HCT116 (cell line): ENCODE results near the gene PCED1A. TPM values are rescaled to one million over a fixed set of nuclear protein-coding genes. Genes with fewer than 3 reads are reported as not detected.

Experiments
- ATAC-seq: fragments of 200-7000 bp; cut with Tn5 transposase; 2 replicates; pipeline ENCODE4 v1.9.1; 2020; ENCODE audit warnings: mild to moderate bottlenecking, moderate library complexity
- BruUV-seq: library from RNA; stranded (reverse); fragments of 400-500 nt; replicated peaks from 2 replicates; lab custom pipeline; 2021; lab: Mats Ljungman, UMichigan
- CTCF ChIA-PET: fragments of 300-600 bp; sonication (Branson Sonifier 250); formaldehyde crosslinking; loops from one replicate; lab custom pipeline; 2021; ENCODE audit warnings: antibody characterized with exemption; lab: Charles Lee
- POLR2A ChIA-PET: fragments of 300-600, 350-600 bp; sonication (Branson Sonifier 250); formaldehyde crosslinking; loops from one replicate; lab custom pipeline; 2021; ENCODE audit warnings: antibody characterized with exemption; lab: Charles Lee
- RAD21 ChIA-PET, 2 experiments: fragments of 300-600 bp; sonication (Branson Sonifier 250); formaldehyde crosslinking; loops; one replicate each; lab custom pipeline; 2023; ENCODE audit warnings: low total read pairs in 2 of 2; ENCODE audit not compliant: uncharacterized antibody in 2 of 2, unreplicated experiment in 2 of 2, low non-redundant PET in 1 of 2; lab: Charles Lee
- DNase-seq: peaks from one replicate; pipeline ENCODE4 v3.0.0-alpha.2; 2010; ENCODE audit warnings: low read depth, low spot score
- H2AFZ ChIP-seq: fragments of 200-600 bp; shearing (Covaris generic), sonication (generic); 2 replicates; pipeline ENCODE4 v1.6.1; 2017; ENCODE audit warnings: low read depth, mixed run types, mixed read lengths, antibody characterized with exemption, low read length; ENCODE audit not compliant: poor library complexity, severe bottlenecking
- H3K27ac ChIP-seq: 2 replicates; pipeline ENCODE4 v1.5.1; 2012; ENCODE audit warnings: low read depth, low read length
- H3K27me3 ChIP-seq: fragments of 200-600 bp; sonication (generic); 2 replicates; pipeline ENCODE4 v1.6.1; 2016; ENCODE audit warnings: mixed run types, low read length, mixed read lengths; ENCODE audit not compliant: insufficient read depth
- H3K36me3 ChIP-seq, 2 experiments: fragments of 200-500 bp in 1 of 2; fragments of 200-600 bp in 1 of 2; sonication (Bioruptor generic) in 1 of 2; sonication (generic) in 1 of 2; 2 replicates each; pipeline versions ENCODE4 v1.5.1 to v1.6.1; 2014 to 2016; ENCODE audit warnings: low read length in 2 of 2, inconsistent platforms in 1 of 2, mixed read lengths in 1 of 2, mixed run types in 1 of 2; ENCODE audit not compliant: insufficient read depth in 2 of 2, control insufficient read depth in 1 of 2
- H3K4me1 ChIP-seq, 2 experiments: fragments of 200-600 bp in 1 of 2; sonication (generic) in 1 of 2; 2 replicates each; pipeline versions ENCODE4 v1.5.1 to v1.6.1; 2012 to 2017; ENCODE audit warnings: low read length in 2 of 2, inconsistent platforms in 1 of 2, mild to moderate bottlenecking in 1 of 2, mixed read lengths in 1 of 2, mixed run types in 1 of 2, moderate library complexity in 1 of 2; ENCODE audit not compliant: insufficient read depth in 2 of 2, control insufficient read depth in 1 of 2
- H3K4me2 ChIP-seq: fragments of 200-600 bp; sonication (generic); 2 replicates; pipeline ENCODE4 v1.6.1; 2017; ENCODE audit warnings: mixed run types, low read length, mixed read lengths
- H3K4me3 ChIP-seq, 2 experiments: fragments of 200-600 bp in 1 of 2; sonication (generic) in 1 of 2; replicated peaks in 1 of 2; 2 replicates each; pipeline ENCODE4 v1.5.1; 2011 to 2016; ENCODE audit warnings: low read length in 2 of 2, control low read depth in 1 of 2, low read depth in 1 of 2, mild to moderate bottlenecking in 1 of 2, mixed read lengths in 1 of 2, mixed run types in 1 of 2
- H3K79me2 ChIP-seq: fragments of 200-600 bp; sonication (generic); 2 replicates; pipeline ENCODE4 v1.6.1; 2017; ENCODE audit warnings: mild to moderate bottlenecking, mixed run types, low read length, moderate library complexity, mixed read lengths; ENCODE audit not compliant: insufficient read depth
- H3K9ac ChIP-seq: fragments of 200-600 bp; sonication (generic); 2 replicates; pipeline ENCODE4 v1.6.1; 2016; ENCODE audit warnings: low read length, mixed read lengths
- H3K9me2 ChIP-seq: fragments of 200-600 bp; sonication (generic), shearing (Covaris generic); 2 replicates; pipeline ENCODE4 v1.6.1; 2017; ENCODE audit warnings: mixed run types, mild to moderate bottlenecking, moderate library complexity; ENCODE audit not compliant: insufficient read depth
- H3K9me3 ChIP-seq, 2 experiments: fragments of 200-500 bp in 1 of 2; fragments of 200-600 bp in 1 of 2; sonication (Bioruptor generic) in 1 of 2; sonication (generic) in 1 of 2; 2 replicates each; pipeline ENCODE4 v1.6.1; 2014 to 2017; ENCODE audit warnings: low read length in 2 of 2, mixed read lengths in 2 of 2, inconsistent platforms in 1 of 2, low read depth in 1 of 2, mild to moderate bottlenecking in 1 of 2, mixed run types in 1 of 2, moderate library complexity in 1 of 2; ENCODE audit not compliant: control insufficient read depth in 1 of 2, insufficient read depth in 1 of 2
- H4K20me1 ChIP-seq: fragments of 200-600 bp; sonication (generic), shearing (Covaris generic); 2 replicates; pipeline ENCODE4 v1.6.1; 2017; ENCODE audit warnings: mixed run types, mild to moderate bottlenecking, moderate library complexity; ENCODE audit not compliant: insufficient read depth
- CBX3 ChIP-seq: IDR thresholded peaks from 2 replicates; pipeline ENCODE4 v1.6.1; 2012; ENCODE audit warnings: low read depth
- FOSL1 ChIP-seq: IDR thresholded peaks from 2 replicates; pipeline ENCODE4 v1.6.1; 2012; ENCODE audit warnings: low read depth
- JUND ChIP-seq: IDR thresholded peaks from 2 replicates; pipeline ENCODE4 v1.6.1; 2012
- POLR2AphosphoS5 ChIP-seq: IDR thresholded peaks from 2 replicates; pipeline ENCODE4 v1.6.1; 2011; ENCODE audit warnings: mild to moderate bottlenecking, low read depth, low read length, moderate library complexity
- RAD21 ChIP-seq: IDR thresholded peaks from 2 replicates; pipeline ENCODE4 v1.6.1; 2012; ENCODE audit warnings: low read depth, mild to moderate bottlenecking
- ZNF274 ChIP-seq: fragments of 200-500 bp; sonication (Bioruptor generic); IDR thresholded peaks from 2 replicates; pipeline ENCODE4 v1.6.1; 2014; ENCODE audit warnings: mild to moderate bottlenecking, low read depth, low read length, inconsistent platforms
- intact Hi-C: fragments of 100-400 bp; cut with micrococcal nuclease; formaldehyde crosslinking; loops from 2 replicates; pipeline ENCODE4 v1.10.0; 2022
- total RNA-seq: library from RNA; stranded (reverse); gene quantifications from one replicate; pipeline ENCODE4 v1.2.1, GENCODE V29; 2021; ENCODE audit not compliant: unreplicated experiment
- TF ChIP-seq, protein P1 (sequence below), 3 experiments: fragments of 200-600 bp in 1 of 3; sonication (generic) in 1 of 3; IDR thresholded peaks in 2 of 3; conservative IDR thresholded peaks in 1 of 3; 2 replicates each; pipeline ENCODE4 v1.5.1; 2012 to 2017; ENCODE audit warnings: low read depth in 2 of 3, low read length in 2 of 3, antibody characterized with exemption in 1 of 3, borderline replicate concordance in 1 of 3, control low read depth in 1 of 3, mild to moderate bottlenecking in 1 of 3, mixed read lengths in 1 of 3, mixed run types in 1 of 3, moderate library complexity in 1 of 3; ENCODE audit not compliant: insufficient read depth in 1 of 3

PCED1A gene
- total RNA-seq, 1 experiment from 2014 or later = 31.8 TPM

DNA sequence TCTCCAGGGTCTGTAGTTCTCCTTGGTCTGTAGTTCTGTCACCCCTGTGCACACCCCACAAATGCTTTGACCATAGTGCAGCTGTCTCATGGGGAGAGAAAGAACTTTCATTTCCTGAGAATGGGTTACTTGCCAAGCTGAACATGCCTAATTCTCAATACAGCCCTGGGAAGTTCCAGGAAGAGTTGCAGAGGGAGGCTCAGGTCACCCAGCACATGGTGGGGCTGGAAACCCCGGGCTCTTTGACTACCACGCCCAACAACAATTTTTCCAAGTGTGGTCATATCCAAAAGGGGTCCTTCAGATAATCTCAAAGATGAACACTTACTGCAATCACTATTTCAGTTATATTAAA, 30.6 kb upstream of the PCED1A start:
- no peaks in the 10 kb centered on the region for H3K9me3 ChIP-seq
- no peak overlapping the region; a peak in 1 of 4 replicates for H3K4me3 ChIP-seq
- BruUV-seq = no TSS peak
- TF ChIP-seq ZNF274 = no peak
- TF ChIP-seq POLR2AphosphoS5 = no peak
- TF ChIP-seq, all 23 proteins: peak for 0
- ATAC-seq (no peak), DNase-seq (no peak)
- ChIA-PET RAD21 (no interaction called here), POLR2A (no interaction called here), CTCF (no interaction called here)
- peak overlapping the region; percentile 67 for H3K4me2 ChIP-seq
- H4K20me1 ChIP-seq = no peaks in the 10 kb centered on the region
- H3K79me2 ChIP-seq = peaks cover 25% of the 10 kb centered on the region
- H2AFZ ChIP-seq = no peak overlapping the region
- no peaks in the 10 kb centered on the region for H3K27me3 ChIP-seq
- no peaks in the 10 kb centered on the region for H3K36me3 ChIP-seq
- intact Hi-C loops = no loop called here
- H3K4me1 ChIP-seq = peaks cover 21 to 50% of the 10 kb centered on the region in 2 experiments
- peak overlapping the region; percentile 41 for H3K27ac ChIP-seq
- H3K9ac ChIP-seq = peak overlapping the region; percentile 29; the same call in 1 of the 2 replicates
- no peaks in the 10 kb centered on the region for H3K9me2 ChIP-seq

DNA sequence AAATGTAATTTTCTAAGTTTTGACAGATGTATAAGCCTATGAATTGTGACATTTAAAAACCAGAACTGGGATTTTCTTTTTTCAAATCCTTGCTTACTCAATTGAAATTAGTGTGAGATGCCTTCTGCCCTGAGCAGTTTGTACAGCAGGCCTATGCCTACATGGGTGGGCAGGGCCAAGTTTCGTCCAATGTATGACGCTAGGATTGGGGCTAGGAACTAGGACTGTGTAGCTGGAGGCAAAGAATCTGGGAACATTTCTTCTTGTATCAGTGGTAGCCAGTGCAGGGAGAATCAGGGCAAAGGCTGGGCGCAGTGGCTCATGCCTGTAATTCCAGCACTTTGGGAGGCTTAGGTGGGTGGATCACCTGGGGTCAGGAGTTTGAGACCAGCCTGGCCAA, 28.9 kb upstream of the PCED1A start:
- intact Hi-C loops = no loop called here
- no peak for ATAC-seq
- ChIA-PET RAD21 (no interaction called here), POLR2A (no interaction called here), CTCF (no interaction called here)
- Histone ChIP-seq H3K9me2 (no peaks in the 10 kb centered on the region), H3K27me3 (no peaks in the 10 kb centered on the region), H3K4me2 (no peak overlapping the region), H3K9ac (no peak overlapping the region), H2AFZ (no peak overlapping the region), H3K27ac (no peak overlapping the region), H3K79me2 (peaks cover 8% of the 10 kb centered on the region), H3K4me3 (no peak overlapping the region), H4K20me1 (no peaks in the 10 kb centered on the region), H3K4me1 (peaks cover 18 to 43% of the 10 kb centered on the region in 2 experiments), H3K9me3 (no peaks in the 10 kb centered on the region), H3K36me3 (peaks cover 0 to 2% of the 10 kb centered on the region in 2 experiments; a peak in 1 of 4 replicates)
- TF ChIP-seq, protein P1, sequence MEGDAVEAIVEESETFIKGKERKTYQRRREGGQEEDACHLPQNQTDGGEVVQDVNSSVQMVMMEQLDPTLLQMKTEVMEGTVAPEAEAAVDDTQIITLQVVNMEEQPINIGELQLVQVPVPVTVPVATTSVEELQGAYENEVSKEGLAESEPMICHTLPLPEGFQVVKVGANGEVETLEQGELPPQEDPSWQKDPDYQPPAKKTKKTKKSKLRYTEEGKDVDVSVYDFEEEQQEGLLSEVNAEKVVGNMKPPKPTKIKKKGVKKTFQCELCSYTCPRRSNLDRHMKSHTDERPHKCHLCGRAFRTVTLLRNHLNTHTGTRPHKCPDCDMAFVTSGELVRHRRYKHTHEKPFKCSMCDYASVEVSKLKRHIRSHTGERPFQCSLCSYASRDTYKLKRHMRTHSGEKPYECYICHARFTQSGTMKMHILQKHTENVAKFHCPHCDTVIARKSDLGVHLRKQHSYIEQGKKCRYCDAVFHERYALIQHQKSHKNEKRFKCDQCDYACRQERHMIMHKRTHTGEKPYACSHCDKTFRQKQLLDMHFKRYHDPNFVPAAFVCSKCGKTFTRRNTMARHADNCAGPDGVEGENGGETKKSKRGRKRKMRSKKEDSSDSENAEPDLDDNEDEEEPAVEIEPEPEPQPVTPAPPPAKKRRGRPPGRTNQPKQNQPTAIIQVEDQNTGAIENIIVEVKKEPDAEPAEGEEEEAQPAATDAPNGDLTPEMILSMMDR (IDR thresholded peaks at IDR 0.05 in 2 of 3, conservative IDR thresholded peaks at IDR 0.05 in 1 of 3; ENCODE audit: borderline replicate concordance in 1 of 3, insufficient read depth in 1 of 3, low read depth in 2 of 3, low read length in 2 of 3) = no peak
- TF ChIP-seq FOSL1 = no peak
- no peak for TF ChIP-seq RAD21
- no peak for TF ChIP-seq ZNF274
- TF ChIP-seq CBX3 = no peak
- TF ChIP-seq JUND = no peak
- BruUV-seq = no TSS peak
- no peak for DNase-seq
